Body of pancreas (tissue), 4 donors: ENCODE data around the gene ZC3H4.

Source experiments
- CTCF ChIP-seq, 7 experiments: fragments of 450-650 bp in 4 of 7; fragments of 200-600 bp in 3 of 7; sonication (generic) in 3 of 7; IDR thresholded peaks; one replicate each; pipeline ENCODE4 v1.5.1; 2016 to 2019; ENCODE audit warnings: antibody characterized with exemption in 7 of 7
- POLR2A ChIP-seq, 3 donors: fragments of 450-650 bp; IDR thresholded peaks; one replicate each; pipeline ENCODE4 v1.6.1; 2016; ENCODE audit warnings: antibody characterized with exemption in 3 of 3, mild to moderate bottlenecking in 2 of 3

- TF ChIP-seq CTCF (IDR thresholded peaks at IDR 0.05) (no peak), POLR2A (IDR thresholded peaks at IDR 0.05) (no peak)
Observed at GRCh38 chr19:47027586-47028088, 85.9 kb downstream of the ZC3H4 start.
